Stimulated activated CD4-positive, alpha-beta T cell treated with anti-CD3 and anti-CD28 coated beads, Interleukin-1b, Interleukin-23, amount 100 ng/mL, for 48 hours (primary cell): Measurements from ENCODE around the gene UBE2H.
"Not testable (repeated sequence)": the region's sequence is repeated elsewhere in the genome, so short reads cannot be mapped to it uniquely, and the experiment has no call there.

Experiments used
- DNase-seq: peaks from one replicate; pipeline ENCODE4 v3.0.0-alpha.2; 2020

UBE2H gene

DNA sequence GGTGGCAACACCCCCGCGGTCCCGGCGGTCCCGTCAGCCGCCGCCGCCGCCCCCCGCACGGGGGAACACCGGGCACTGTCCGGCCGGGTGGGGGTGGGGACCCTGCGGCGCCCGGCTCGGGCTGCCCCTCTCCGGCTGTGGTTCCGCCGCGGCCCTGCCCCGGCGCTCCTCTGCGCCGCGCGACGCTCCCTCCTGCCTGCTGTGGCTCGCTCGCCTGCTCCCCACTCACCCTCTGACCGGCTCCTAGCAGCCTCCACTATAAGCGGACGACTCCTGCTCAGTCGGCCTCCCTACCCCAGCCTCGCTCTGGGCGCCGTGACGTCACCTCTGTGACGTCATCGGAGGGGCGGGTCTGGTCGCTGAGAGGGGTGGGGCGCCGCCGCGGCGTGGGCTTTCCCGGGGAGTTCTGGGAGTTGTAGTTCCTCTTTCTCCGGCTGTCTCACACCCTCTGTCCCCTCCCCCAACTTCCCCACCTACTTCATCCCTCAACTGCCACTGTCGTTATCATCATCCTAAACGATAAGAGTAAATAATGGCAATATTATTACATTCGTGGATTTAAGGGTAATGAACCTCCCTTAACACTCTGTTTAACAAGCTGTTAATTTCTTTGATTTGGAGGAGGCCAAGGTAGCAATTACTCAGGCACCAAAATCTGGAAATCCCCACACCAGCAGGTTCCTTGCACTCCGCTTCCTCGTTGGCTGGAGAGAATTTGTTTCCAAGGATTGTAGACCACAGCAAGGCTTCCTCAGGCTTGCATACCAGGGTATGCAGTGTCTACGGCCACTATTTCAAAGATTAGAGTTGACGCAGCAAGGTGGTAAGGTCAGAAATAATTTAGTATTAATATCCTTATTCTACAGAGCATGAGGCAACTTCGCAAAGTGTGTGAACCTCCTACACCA is at the start of gene UBE2H:
Gene UBE2H, minus strand, starts transcription at position 308 of the 908 bp plus-strand sequence. CDS start 405 bp downstream, outside the sequence.
- DNase-seq: peak; percentile 91

DNA sequence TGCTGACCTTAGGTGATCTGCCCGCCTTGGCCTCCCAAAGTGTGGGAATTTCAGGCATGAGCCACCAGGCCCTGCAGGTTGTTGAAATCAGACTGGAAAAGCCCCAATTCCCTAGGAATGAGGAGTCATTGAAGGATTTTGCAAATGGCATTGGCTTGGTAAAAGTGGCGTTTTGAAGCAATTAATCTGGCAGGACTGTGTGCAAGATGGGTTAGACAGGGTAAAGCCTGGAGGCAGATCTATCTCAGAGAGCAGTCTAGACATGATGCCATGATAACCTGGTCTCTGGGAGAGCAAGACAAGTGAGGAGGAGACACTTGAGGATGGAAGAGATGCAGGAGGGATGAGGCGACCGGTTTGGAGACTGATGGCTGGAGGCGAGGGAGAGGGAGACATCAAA is 45.7 kb upstream of the UBE2H start:
- DNase-seq: no peak

DNA sequence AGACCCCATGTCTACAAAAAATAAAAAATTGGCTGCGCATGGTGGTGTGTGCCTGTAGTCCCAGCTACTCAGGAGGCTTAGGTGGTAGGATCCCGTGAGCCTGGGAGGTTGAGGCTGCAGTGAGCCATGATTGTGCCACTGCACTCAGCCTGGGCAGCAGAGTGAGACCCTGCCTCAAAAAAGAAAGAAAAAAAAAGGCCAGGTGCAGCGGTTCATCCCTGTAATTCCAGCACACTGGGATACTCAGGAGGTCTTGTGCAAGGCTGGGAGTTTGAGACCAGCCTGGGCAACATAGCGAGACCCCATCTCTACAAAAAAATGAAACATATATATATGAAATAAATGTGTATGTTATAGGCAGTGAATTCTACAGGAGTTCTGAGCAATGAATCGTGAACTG is 44.5 kb upstream of the UBE2H start:
- no peak for DNase-seq

DNA sequence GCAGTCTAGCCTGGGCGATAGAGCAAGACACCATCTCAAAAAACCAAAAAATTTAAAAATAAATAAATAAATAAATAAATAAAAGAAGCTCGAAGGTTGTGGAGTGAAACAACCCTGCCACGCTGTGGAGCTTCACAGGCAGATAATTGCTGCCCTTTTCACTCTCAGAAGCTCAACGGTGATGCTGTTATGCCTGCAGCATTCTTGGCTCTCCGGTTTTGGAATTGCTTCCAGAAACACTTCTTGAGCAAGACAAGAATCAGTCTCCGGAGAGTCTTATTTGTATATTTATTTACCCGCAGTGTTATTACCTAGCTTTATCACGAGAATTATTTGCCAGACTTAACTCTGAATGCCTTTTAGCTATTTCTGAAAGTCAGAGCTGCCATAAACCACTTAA is 40.5 kb upstream of the UBE2H start:
- DNase-seq: no peak

DNA sequence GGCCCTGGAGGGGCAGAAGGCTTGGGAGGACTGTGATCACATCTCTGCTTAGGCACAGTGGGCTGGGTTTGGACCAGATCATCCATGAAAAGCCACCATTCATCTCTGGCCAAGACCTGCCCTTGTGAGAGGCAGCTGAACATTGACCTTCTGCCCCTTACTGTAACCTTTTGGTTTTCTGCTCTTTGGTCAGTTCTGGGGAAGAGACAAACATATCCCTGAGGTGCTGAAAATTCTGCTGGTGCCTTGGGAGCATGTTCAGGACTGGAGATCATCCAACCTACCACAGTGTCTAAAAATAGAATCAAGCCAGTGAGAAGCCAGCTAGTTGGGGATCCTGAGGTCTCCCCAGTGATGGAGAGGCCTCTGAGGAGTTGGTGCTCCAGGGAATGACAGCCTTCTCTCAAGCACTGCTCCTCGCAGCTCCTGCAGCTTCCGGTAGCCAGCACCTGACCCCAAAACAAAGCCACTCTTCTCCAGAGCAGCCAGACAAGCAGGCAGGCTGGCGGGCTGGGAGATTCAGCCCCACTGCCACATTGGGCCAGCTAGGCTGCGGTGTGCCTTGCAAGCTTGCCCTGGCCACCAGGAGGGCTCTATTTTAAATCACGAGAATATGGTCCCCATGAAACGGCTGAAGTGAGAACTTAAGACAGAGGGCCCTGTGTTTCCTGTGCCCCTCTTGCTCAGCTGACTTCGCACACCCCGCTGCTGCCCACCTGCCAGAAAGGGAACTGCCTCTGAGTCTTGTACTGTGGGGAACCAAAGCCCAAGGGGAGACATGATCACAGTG is 37.8 kb upstream of the UBE2H start:
- no peak for DNase-seq

DNA sequence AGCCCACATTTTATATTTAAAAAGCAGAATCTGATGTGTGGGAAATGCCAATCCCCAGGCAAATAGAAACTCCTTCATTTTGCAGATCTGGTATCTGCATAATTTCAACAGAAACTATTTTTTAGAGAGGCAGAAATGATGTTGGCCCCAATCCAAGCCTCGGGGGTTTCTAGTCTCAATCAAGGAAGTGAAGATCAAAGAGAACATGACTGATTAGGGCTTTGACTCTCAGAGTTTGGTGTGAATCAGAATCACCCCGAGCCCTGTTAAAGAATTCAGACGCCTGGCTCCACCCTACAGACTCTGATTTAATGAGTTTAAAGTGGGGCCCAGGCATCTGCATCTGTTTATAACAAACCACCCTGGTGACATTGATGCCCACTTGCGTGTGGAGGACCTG is 36.7 kb upstream of the UBE2H start:
- DNase-seq: peak; percentile 77

DNA sequence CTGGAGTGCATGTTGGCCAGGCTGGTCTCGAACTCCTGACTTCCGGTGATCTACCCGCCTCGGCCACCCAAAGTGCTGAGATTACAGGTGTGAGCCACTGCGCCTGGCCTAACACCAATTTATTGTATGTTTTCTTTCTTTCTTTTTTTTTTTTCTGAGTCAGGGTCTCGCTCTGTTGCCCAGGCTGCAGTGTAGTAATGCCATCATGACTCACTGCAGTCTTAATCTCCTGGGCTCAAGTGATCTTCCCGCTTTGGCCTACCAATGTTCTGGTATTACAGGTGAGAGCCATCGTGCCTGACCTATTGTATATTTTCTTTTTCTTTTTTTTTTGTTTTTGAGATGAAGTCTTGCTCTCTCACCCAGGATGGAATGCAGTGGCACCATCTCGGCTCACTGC is 33.8 kb upstream of the UBE2H start:
- DNase-seq: no peak

DNA sequence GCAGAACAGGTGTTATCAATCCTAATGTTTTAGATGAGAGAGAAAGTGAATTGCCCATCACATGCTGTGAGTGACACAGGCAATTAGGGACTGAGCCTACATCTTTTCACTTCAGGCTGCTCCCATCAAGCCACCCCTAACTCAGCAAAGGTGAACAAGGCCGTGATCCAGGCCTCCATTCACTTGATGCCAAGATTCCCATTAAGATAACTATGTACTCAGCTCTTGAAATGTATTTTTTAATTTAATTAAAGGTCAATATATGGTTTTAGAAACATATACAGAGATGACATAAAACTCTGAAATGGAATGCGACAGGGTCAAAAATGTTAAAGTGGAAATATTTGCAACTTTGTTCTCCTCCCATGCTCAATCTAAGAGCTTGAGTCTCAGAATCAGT is 27.9 kb upstream of the UBE2H start:
- DNase-seq: no peak

DNA sequence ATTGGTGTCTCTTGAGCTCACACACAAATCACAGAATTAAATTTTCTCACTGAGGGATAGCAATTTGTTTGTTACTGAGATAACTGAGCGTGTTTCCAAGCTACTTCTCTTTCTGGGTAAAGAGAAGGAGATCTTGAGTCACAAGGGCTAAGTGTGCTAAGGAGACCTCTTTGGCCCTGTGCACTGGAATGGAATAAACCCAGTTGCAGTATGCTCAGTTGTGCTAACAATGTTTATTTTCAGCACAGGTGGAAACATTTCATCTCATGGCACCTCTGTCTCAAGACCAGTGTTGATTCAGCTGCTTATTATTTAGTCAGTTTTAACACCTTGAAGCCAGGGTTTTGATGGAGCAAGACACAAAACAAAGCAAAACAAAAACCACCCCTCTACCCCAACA is 22.5 kb upstream of the UBE2H start:
- DNase-seq: no peak

DNA sequence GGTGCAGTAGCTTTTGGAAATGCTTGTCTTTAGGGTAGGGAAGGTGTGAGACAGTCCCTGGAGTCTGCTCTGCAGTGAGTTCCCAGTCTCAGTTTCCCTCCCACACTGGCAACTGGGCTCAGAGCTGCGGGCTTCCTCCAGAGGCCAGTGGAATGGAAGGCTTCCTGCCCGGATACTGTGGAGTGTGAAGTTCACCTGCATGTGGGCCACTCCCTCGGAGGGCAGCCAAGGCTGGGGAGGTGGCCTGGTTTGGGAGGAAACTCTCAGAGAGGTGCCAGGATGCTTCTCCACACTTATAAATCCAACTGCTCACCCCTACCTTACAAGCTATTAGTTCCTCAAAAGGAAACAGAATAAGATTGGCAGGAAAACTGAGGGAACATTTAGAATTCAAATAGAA is 18.1 kb upstream of the UBE2H start:
- no peak for DNase-seq

DNA sequence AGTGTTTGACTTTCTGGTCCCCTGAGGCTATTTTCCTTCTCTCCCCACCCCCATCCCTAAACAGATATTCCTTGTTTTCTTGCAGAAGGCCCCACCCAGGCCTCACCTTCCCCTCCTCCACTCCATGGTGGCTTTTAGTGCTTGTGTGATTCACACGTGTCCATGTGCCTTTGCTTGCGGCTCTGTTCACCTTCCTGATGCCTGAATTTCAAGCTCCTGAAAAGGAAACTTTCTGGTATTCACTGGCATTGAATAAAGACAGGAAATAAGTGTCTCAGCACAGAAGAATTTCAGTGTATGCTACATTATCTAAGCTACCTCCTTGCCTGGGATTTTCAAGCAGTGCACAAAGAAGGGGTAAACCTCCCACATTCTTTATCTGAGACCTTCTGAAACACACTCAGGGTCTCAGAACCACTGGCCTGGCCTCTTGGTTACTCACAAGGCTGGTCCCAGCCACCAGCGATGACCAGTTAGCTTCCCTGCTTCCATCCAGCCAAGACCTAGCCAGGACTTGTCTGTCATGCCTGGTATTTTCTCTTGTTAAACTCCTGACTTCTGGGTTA is 17.2 kb upstream of the UBE2H start:
- no peak for DNase-seq

DNA sequence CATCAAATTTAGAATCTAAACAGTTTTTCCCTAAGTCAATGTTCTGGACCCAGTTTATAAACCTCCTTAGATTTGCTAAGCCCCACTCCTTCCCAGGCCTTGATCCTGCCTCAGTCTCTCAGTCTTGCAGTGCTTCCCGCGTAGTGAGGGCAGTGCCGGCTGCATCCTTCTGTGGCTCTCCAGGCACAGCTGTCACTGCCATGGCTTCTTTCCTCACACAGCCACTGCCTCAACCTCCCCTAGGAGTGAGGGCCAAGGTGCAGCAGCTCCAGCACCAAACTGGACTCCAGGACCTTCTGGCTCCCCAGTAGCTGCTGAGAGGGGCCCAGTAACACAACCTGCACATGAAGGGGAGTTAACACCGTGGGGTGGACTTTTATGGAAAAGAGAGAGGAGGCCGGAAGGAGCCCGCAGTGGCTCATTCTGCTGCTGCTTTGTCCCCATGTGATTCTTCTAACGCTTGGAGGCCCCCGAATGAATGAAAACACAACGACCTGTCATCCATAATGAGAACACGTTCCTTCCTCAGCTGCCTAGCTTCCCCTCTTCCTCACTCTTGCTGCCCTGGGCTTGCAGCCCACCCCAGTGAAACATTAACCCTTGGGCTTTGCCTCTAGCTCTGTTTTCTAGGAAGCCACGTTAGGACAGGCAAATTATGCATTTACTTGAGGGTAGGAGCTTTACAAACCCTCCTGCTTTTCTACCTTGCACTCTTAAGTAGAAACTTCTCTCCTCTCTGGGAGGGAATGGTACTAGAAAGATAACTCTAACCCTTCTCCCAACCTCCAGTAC is 16.0 kb upstream of the UBE2H start:
- no peak for DNase-seq

DNA sequence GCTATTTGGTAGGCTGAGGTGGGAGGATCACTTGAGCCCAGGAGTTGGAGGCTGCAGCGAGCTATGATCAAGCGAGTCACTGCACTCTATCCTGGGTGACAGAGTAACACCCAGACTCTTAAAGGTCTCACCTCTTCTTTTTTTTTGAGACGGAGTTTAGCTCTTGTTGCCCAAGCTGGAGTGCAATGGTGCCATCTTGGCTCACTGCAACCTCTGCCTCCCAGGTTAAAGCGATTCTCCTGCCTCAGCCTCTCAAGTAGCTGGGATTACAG is 7.4 kb upstream of the UBE2H start:
- DNase-seq: not testable (repeated sequence)

DNA sequence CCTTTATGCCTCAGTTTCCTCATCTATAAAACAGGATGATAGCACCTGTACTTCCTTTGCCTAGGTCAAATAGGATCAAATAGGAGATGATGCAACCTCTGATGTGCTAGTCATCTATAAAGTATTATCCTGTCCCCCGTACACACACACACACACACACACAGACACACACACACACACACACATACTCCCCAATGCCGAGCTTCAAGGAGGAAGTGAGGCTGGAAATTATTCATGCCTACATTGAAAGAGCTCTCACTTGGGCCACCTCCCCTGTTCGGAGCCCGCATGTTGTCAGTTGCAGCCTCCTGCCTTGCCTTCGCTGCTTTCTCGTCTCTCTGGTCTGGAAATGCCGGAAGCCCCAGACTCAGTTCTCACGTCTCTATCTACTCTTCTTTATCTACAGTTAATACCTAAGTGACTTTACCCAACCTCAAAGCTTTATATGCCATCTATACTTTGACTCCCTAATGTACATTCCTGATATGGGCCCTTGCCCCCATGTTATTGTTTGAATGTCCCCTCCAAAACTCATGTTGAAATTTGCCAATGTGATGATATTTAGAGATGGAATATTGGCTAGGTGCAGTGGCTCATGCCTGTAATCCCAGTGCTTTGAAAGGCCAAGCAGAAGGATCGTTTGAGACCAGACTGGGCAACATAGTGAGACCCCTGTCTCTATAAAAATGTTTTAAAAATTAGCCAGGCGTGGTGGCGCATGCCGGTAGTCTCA is 6.9 kb upstream of the UBE2H start:
- DNase-seq: no peak

DNA sequence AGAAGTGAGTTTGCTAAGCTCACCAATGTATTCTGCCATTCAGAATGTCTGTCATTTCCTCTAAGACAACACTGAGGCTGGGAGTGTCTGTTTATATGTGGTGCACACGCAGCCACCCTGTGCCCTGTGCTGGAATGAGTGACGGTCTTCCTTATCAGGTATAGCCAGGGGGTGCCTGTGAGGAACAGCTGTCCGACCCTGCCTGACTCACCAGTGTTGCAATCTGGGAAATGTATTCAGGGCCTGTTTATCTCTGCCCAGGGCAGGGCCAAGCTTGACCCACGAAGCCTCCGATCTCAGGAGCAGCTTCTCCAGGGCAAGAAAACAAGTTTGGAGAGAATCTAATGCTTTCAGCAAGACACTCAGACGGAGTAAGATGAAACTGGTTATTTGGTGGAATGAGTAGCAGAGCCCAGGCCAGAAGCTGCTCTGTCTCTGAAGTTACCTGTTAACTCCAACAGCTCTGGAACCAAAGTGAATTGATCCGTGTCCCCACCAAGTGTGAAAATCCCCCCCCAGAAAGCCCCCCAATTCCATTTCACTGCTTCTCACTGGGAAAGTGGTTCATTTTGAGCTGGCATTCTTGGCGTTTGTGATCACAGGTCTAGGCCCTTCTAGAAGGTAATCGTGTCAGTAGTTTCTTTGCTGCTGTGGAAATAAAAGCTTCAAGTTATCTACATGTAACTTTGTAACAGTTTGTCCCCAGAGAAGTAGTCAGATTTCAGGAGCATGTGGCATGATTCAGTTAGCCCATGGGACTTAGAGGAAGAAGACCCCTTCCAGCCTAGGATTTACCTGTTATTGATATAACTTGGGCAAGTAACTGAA is 6.1 kb upstream of the UBE2H start:
- DNase-seq: no peak

DNA sequence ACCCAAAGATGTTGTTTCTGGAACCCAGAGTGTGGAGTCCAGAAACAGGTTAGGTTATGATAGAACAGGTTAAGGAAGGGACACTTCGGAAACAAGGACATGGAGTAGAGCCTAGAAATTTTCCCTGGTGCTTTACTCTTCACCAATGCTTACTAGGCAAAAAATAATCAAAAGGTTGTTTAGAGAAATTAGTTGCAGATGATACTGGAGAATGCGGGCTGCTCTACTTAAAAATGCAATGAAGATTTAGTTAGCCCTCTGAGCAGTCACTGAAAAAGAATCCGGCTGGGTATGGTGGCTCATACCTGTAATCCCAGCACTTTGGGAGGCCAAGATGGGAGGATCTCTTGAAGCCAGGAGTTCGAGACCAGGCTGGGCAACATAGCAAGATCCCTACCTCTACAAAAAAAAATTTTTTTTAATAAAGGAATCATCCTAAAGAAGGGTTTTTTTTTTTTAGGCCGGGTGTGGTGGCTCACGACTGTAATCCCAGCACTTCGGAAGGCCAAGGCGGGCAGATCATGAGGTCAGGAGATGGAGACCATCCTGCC is 3.3 kb upstream of the UBE2H start:
- no peak for DNase-seq

DNA sequence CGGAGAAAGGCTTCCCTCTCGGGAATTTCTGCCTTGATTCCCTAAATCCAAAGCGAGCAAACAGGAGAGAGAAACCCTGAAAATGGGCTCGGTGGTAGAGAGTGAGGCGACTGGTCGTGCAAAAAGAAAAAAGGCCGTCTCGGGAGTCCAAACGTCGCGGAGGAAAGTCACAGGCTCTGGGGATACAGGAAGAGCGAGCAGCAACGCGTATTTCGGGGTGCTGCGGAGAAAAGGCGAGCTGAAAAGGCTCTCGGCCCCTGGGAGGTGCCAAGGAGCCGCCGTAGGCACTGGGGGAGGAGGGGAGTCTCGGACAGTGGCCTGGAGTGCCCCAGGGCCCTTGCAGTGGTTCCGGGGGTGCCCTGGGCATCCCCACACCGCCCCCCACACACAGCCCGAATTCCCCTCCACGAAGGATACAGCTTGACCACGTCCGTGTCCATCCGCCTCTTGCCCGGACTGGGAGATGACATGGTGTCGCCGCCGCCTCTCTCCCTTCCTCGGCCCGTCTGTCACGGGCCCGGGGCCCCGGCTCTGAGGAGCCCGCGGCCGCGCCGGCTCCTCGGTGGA is 591 bp downstream of the UBE2H start:
- peak; percentile 22 for DNase-seq

DNA sequence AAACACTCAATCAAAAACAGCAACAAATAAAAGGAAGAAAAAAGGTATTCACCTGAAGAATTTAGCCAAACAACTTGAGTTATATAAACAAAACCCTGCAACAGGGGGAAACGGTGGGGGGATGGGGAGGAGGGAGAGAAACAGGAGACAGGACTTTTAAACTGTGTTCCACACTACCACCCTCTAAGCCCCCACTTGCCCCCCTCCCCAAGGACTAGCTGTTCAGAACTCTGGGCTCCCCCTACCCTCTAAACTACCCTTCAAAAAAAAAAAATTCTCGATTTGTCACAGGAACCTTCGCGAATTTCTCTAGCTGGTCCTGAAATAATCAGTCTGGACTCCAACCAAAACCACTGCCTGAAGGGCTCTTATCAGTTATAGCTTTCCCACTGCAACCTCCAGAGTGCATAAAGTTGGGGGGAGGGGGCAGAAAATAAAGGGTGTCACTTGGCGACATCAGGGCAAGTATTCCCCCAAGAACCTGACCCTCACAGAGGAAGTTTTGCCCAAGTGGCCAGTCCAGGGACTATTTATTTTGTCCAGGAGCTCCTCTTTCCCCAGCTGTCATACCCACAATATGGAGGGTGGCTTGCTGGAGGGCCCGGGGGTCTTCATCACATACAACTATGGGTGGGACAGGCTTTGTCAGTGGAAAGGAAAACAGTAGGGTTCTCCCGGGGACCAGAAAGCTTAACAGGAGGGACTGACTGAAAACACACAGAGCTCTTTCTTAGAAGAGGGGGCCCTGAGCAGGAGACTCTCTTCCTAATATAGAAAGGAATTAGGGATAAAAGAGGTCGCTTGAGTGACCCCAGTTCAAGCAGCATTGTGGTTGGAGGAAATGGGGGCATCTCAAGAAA is 1.3 kb downstream of the UBE2H start:
- DNase-seq: no peak

DNA sequence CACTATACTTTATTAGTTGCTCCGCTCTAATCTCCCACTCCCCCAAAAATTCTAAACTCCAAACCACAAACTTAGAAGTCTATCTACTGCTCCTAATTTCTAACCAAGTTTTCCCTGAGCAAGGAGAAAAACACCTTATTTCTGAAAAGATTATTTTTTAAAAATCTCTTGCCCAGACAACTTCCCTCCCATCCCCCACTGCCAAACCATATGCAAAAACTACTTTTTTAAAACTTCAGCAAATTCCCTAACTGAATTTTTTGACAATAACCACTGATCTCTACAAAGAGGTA is 1.9 kb downstream of the UBE2H start:
- DNase-seq: no peak
